Activated CD8-positive, alpha-beta T cell treated with anti-CD3 and anti-CD28 coated beads for 36 hours (primary cell): ENCODE results near the gene METTL16. TPM values are rescaled to one million over a fixed set of nuclear protein-coding genes. Genes with fewer than 3 reads are reported as not detected.

Experiments
- ATAC-seq: fragments of 200-7000 bp; cut with Tn5 transposase; one replicate; pipeline ENCODE4 v1.10.0; 2021; ENCODE audit warnings: mild to moderate bottlenecking, moderate library complexity
- CTCF ChIA-PET: fragments of 350-600 bp; sonication (Branson Sonifier 250); formaldehyde crosslinking; loops from one replicate; lab custom pipeline; 2021; ENCODE audit warnings: antibody characterized with exemption; lab: Charles Lee
- POLR2A ChIA-PET: fragments of 350-600 bp; sonication (Branson Sonifier 250); formaldehyde crosslinking; loops from one replicate; lab custom pipeline; 2021; ENCODE audit warnings: antibody characterized with exemption; lab: Charles Lee
- DNase-seq: peaks from one replicate; pipeline ENCODE4 v3.0.0-alpha.2; 2020
- H3K27ac Mint-ChIP-seq: one replicate; pipeline ENCODE4 v1.8.0; 2021; ENCODE audit warnings: mild to moderate bottlenecking, mixed read lengths
- H3K27me3 Mint-ChIP-seq: one replicate; pipeline ENCODE4 v1.8.0; 2021; ENCODE audit warnings: mixed read lengths
- H3K36me3 Mint-ChIP-seq: one replicate; pipeline ENCODE4 v1.8.0; 2021; ENCODE audit warnings: low read depth, mixed read lengths
- H3K4me1 Mint-ChIP-seq: one replicate; pipeline ENCODE4 v1.8.0; 2021; ENCODE audit warnings: low read depth, mixed read lengths
- H3K4me3 Mint-ChIP-seq: one replicate; pipeline ENCODE4 v1.8.0; 2021; ENCODE audit warnings: mild to moderate bottlenecking, moderate library complexity, mixed read lengths
- H3K9me3 Mint-ChIP-seq: one replicate; pipeline ENCODE4 v1.8.0; 2021; ENCODE audit warnings: mixed read lengths
- intact Hi-C: fragments of 100-400 bp; cut with micrococcal nuclease; formaldehyde crosslinking; loops from one replicate; pipeline ENCODE4 v1.10.0; 2022
- total RNA-seq, 2 experiments: library from RNA; stranded (reverse); gene quantifications; one replicate each; pipeline ENCODE4 v1.2.3, GENCODE V29; 2021
- TF ChIP-seq, protein P1 (sequence below): fragments of 200-600 bp; IDR thresholded peaks from one replicate; pipeline ENCODE4 v1.8.0; 2022; ENCODE audit warnings: antibody characterized with exemption, mild to moderate bottlenecking

The METTL16 gene
- total RNA-seq, 2 experiments from 2014 or later, result 47.9 to 50.3 TPM

DNA sequence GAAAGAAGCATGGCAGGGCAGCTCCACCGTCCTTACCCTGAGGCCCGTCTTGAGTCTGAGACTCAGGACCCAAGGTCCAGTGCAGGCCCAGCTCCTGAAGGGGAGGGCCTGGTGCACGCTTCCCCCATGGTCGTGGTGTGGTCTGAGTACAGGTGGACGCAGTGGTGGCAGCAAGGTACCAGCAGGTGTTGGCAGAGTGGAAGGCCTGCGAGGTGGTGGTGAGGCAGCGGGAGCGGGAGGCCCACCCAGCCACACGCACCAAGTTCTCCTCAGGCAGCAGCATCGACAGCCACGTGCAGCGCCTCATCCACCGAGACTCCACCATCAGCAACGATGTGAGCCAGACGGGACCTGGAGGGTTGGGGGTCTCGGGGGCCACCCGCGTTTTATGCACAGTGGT lies 138.5 kb downstream of the METTL16 start:
- H3K4me1 Mint-ChIP-seq, result no peaks in the 10 kb centered on the region
- no peaks in the 10 kb centered on the region for H3K36me3 Mint-ChIP-seq
- no peak overlapping the region for H3K27ac Mint-ChIP-seq
- H3K9me3 Mint-ChIP-seq, result no peaks in the 10 kb centered on the region
- CTCF ChIA-PET, result interaction anchor here (2.1 kb wide), 2 partner anchors 10 to 20 kb away, joined by 6 to 11 read pairs; no protein-coding TSS in a partner anchor
- POLR2A ChIA-PET, result interaction anchor here (1.2 to 1.4 kb wide), 2 partner anchors 15 to 20 kb away, joined by 3 to 5 read pairs; no protein-coding TSS in a partner anchor
- no peak for ATAC-seq
- no peak overlapping the region for H3K4me3 Mint-ChIP-seq
- TF ChIP-seq, protein P1, sequence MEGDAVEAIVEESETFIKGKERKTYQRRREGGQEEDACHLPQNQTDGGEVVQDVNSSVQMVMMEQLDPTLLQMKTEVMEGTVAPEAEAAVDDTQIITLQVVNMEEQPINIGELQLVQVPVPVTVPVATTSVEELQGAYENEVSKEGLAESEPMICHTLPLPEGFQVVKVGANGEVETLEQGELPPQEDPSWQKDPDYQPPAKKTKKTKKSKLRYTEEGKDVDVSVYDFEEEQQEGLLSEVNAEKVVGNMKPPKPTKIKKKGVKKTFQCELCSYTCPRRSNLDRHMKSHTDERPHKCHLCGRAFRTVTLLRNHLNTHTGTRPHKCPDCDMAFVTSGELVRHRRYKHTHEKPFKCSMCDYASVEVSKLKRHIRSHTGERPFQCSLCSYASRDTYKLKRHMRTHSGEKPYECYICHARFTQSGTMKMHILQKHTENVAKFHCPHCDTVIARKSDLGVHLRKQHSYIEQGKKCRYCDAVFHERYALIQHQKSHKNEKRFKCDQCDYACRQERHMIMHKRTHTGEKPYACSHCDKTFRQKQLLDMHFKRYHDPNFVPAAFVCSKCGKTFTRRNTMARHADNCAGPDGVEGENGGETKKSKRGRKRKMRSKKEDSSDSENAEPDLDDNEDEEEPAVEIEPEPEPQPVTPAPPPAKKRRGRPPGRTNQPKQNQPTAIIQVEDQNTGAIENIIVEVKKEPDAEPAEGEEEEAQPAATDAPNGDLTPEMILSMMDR, result no peak
- no peaks in the 10 kb centered on the region for H3K27me3 Mint-ChIP-seq
- no peak for DNase-seq
- intact Hi-C loops, result no loop called here

DNA sequence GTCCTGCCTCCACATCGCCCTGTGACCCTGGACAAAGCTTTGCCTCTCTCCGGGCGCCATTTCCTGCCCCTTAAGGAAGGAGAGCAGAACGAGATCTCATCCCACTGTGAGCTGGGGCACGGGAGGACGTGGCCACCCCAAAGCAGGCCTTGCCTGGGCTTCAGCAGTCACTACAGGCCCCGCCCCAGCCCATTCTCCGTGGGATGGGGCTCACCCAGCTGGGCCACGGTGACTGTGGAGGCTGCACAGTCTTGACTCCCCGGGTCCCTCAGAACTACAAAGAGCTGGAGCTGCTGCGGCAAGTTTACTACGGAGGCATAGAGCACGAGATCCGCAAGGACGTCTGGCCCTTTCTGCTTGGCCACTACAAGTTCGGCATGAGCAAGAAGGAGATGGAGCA lies 139.0 kb downstream of the METTL16 start:
- Mint-ChIP-seq H3K4me1 (no peaks in the 10 kb centered on the region), H3K27ac (no peak overlapping the region), H3K36me3 (no peaks in the 10 kb centered on the region), H3K27me3 (no peaks in the 10 kb centered on the region), H3K9me3 (no peaks in the 10 kb centered on the region), H3K4me3 (no peak overlapping the region)
- POLR2A ChIA-PET, result interaction anchor here (1.2 to 1.4 kb wide), 2 partner anchors 15 to 20 kb away, joined by 3 to 5 read pairs; no protein-coding TSS in a partner anchor
- DNase-seq, result no peak
- CTCF ChIA-PET, result interaction anchor here (2.1 kb wide), 2 partner anchors 10 to 19 kb away, joined by 6 to 11 read pairs; no protein-coding TSS in a partner anchor
- ATAC-seq, result no peak
- intact Hi-C loops, result no loop called here
- TF ChIP-seq, protein P1, result no peak

DNA sequence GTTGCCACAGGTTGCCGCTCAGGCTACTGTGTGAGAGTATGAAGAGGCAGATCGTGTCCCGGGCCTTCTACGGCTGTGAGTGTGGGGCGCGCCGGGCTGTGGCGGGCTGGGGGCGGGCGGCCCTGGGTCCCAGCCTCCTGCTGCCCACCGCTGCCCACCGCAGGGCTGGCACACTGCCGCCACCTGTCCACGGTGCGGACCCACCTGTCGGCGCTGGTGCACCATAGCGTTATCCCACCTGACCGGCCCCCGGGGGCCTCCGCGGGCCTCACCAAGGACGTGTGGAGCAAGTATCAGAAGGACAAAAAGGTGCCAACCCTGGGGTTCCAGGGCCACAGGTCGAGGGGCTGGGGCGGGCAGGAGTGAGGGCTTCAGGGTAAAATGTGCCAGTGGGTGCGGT lies 139.5 kb downstream of the METTL16 start:
- POLR2A ChIA-PET, result interaction anchor here (1.2 to 1.4 kb wide), 2 partner anchors 16 to 21 kb away, joined by 3 to 5 read pairs; no protein-coding TSS in a partner anchor
- ATAC-seq (no peak), DNase-seq (no peak)
- TF ChIP-seq, protein P1, result no peak
- Mint-ChIP-seq H3K9me3 (no peaks in the 10 kb centered on the region), H3K4me1 (no peaks in the 10 kb centered on the region), H3K27me3 (no peaks in the 10 kb centered on the region), H3K36me3 (no peaks in the 10 kb centered on the region), H3K4me3 (no peak overlapping the region), H3K27ac (no peak overlapping the region)
- intact Hi-C loops, result no loop called here
- CTCF ChIA-PET, result interaction anchor here (2.1 kb wide), 1 partner anchor 19 kb away, joined by 6 read pairs; no protein-coding TSS in a partner anchor

DNA sequence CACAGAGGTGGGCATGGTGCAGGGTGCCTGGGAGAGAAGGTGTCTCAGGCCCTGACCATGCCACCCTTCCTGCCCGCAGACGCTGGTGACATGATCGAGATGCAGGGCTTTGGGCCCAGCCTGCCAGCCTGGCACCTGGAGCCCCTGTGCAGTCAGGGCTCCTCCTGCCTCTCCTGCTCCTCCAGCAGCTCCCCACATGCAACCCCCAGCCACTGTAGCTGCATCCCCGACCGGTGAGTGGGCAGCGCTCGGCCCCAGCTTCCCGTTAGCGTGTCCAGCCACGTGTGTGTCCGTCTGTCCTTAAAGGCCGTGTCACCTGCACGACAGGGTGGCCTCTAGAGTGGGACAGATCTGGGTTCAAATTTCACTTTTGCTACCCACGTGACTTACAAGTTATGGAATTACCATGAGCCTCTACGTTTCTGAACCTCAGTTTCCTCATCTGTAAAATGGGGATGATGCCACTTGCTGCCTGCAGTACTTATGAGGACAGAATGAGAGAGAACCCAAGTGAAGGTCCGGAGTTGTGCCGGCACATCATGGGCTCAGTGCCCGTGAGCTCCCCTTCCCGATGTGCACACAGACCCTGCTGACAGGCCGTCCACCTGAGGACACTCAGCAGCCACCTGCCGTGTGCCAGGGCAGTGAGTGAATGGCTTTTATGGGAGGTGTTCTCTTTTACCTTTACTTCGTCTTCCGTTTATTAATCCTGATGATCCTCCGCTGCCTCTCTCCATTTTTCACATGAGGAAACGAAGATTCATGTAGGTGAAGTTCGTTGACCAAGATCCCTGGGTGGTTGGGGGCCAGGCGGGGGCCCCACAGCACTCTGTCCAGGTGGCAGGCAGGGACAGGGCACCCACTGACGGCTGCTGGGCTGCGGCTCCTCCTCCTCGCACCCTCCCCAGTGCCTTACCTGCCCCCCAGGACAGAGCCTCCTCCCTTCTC lies 140.2 kb downstream of the METTL16 start:
- DNase-seq, result no peak
- Mint-ChIP-seq H3K36me3 (no peaks in the 10 kb centered on the region), H3K27me3 (no peaks in the 10 kb centered on the region), H3K4me1 (no peaks in the 10 kb centered on the region), H3K4me3 (no peak overlapping the region), H3K27ac (no peak overlapping the region), H3K9me3 (no peaks in the 10 kb centered on the region)
- ATAC-seq, result no peak
- TF ChIP-seq, protein P1, result no peak
- POLR2A ChIA-PET, result interaction anchor here (0.8 to 1.3 kb wide), 3 partner anchors 11 to 36 kb away, joined by 3 read pairs; no protein-coding TSS in a partner anchor
- intact Hi-C loops, result no loop called here
- CTCF ChIA-PET, result interaction anchor here (1.0 to 3.9 kb wide), 3 partner anchors 11 to 44 kb away, joined by 3 to 24 read pairs (median 13); no protein-coding TSS in a partner anchor
